ENCODE data around the gene GJA4.
"Not testable (repeated sequence)": the region's sequence is repeated elsewhere in the genome, so short reads cannot be mapped to it uniquely, and the experiment has no call there.

GJA4 gene

DNA sequence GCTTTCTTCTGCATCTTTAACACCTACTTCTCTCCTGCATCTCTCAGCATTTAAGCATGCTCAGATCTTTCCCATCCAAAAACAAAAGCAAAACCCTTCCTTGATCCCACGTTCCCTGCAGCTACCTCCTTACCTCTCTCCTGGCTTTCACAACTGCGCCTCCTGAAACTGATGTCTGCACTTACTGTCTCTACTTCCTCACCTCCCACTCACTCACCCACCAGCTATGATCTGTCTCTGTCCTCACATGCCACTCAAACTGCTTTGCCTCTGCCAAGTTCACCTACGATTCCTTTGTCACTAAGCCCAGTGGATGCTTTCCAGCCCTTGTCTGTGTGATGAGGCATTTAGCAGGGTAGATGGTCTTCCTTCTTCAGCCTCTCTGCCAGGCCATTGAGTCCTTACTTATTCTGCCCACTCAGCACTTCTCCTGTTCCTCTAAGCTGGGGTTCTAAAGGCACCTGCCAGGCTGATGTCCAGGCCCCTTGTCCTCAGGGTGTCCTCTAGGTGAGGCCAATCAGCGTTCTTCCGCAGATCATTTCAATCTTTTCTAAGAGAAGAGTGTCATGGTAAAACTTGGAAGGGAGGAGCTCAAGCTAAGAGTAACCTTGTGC lies 21.8 kb upstream of the GJA4 start:
- no peak for DNase-seq

DNA sequence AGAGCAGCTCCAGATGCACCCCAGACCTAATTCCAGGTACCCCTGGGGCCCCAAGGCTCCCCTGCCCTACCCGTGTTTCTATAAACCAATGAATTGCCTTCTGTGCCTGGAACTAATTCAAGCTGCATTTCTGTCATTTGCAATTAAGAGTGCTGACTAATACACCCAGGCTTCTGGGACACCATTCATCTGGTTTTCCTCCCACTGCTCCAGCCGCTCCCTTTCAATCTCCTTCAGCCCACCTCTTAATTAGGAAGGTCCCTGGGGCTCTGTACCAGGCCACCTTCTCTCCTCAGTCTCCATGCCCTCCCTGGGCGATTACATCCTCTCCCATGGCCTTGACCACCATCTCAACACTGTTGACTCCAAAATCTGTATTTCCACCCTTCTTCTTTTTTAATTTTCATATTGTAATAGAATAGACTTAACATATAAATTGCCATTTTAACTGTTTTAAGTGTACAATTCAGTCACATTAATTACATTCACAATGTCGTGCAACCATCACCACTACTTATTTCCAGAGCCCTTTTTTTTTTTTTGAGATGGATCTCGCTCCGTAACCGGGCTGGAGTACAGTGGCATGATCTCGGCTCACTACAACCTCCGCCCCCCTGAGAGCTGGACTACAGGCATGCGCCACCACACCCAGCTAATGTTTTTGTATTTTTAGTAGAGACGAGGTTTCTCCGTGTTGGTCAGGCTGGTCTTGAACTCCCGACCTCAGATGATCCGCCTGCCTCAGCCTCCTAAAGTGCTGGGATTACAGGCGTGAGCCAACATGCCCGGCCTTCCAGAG lies 21.0 kb upstream of the GJA4 start:
- DNase-seq, result no peak

DNA sequence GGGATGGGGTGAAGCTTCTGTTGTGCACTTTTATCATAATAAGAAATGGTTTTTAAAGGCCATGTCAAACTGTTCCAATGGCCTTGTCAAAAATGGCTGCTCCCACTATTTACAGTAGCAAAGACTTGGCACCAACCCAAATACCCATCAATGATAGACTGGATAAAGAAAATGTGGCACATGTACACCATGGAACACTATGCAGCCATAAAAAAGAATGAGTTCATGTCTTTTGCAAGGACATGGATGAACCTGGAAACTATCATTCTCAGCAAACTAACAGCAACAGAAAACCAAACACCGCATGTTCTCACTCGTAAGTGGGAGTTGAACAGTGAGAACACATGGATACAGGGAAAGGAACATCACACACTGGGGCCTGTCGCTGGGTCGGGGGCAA lies 19.7 kb upstream of the GJA4 start:
- DNase-seq, result not testable (repeated sequence)

DNA sequence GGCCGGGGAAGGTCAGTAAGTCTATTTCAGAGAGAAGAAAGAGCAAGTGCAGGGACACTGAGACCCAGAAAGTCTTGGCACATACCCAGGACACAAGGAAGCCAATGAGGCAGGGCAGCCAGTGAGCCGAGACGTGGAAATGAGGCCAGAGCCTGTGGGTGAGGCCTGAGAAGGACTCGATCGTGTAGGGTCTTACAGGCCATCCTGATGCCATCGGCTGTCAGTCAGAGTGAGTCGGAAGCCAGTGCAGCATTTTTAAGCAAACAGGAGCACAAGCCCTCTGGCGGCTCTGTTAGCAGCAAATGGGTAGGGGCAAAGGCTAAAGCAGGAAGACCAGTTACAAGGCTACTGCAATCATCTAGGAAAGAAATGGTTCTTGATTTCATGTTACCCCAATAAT lies 17.8 kb upstream of the GJA4 start:
- no peak for DNase-seq

DNA sequence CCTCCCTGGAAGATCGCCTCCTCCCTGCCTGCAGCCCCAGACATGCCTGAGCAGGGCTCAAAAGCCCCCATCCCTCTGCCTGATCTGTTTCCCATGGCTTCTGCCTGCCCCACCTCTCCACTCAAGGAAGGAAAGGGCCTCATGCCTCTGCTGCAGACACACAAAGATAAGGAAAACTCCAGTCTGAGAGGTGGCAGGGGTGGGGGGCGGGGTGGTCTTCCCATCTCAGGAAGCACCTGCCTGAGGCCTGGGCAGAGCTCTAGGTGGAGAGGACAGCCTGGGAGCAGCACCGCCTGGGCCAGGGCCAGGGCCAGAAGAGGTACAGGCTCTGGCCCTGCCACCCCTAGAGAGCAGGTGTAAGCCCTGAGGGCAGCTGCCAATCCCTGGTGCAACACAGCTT lies 15.9 kb upstream of the GJA4 start:
- DNase-seq, result no peak

DNA sequence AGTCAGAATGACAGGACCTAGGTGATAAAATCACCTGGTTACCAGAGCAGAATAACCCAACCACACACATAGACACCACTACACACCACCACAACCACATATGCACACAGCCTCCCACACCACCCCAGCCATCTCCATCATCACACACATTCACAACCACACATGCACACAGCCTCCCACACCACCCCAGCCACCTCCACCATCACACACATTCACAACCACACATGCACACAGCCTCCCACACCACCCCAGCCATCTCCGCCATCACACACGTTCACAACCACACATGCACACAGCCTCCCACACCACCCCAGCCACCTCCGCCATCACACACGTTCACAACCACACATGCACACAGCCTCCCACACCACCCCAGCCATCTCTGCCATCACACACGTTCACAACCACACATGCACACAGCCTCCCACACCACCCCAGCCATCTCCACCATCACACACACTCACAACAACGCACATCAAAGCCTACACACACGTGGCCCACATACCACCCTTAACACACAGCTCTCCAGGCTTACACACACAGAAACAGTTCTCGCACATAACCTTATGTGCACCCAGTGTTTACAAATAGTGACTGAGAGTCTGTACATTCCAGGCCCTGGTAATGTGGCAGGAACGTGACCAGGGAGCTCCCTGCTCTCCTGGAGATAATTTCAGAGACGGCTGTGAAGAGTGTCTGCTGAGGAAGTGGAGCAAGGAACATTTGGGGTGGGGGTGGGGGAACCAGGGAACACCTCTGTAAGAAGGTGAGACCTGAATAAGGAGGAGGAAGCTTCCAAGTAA lies 15.1 kb upstream of the GJA4 start:
- no peak for DNase-seq

DNA sequence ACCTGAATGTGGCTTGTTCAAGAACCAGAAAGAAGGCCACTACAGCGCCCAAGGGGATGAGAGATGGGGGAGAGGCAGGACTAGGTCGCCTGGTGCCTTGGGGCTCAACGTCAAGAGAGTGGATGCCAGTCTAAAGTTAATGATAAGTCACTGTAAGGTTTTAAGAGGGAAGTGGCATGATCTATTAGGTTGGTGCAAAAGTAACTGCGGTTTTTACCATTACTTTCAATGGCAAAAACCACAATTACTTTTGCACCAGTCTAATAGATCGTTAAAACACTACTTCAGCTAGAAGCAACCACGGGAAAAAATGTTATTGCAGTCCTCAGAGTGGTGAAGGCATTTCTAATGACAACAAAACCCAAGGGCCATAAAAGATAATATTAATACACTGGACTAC lies 14.4 kb upstream of the GJA4 start:
- DNase-seq, result no peak

DNA sequence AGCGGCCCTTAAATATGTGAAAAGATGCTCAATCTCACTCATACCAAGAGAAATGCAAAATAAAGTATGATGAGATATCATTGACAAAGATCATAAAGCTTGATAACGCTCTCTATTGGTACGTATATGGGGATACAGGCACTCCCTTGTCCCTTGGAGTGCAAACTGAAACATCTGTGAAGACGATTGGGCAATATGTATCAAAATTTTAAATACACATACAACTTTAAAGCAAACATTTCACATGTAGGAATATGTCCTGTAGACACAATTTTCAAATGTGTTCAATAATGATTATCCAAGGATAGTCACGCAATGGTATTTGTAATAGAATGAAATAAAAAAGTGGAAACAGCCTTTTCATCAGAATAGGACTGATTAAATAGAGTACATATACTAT lies 13.8 kb upstream of the GJA4 start:
- DNase-seq, result no peak

DNA sequence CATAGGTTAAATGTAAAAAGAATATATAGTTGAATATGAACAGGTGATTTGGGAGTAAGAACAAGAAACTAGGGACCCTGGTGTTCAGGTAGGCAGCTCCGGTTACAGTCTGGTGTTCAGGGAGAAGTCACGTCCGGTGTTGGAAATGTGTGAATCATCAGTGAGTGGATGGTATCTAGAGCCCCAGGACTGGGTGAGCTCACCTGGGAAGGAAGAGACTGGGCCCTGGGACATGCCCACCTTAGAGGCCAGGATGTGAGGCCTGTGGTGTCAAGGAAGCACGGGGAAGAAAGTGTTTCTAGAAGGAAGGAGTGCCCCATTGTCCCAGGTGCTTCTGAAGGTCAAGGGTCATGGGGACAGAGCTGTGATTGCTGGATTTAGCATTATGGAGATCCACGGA lies 13.3 kb upstream of the GJA4 start:
- no peak for DNase-seq

DNA sequence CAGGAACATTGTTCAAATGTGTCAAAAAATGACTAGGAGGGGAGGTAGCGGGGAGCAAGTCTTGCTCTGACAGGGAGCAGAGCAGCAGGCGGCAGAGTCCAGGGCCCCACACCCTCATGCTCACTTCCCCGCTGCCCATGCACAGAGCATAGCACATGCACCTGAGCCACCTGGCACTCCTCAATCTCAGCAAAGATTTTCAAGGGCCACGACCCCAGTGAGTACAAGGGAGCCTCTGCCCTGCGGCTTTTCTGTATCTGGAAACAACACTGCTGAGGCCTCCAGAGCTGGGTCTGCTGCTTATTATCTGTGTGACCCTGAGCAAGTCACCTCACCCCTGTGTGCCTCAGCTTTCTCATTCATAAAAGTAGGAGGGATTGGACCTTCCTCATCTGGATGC lies 12.8 kb upstream of the GJA4 start:
- DNase-seq, result no peak

DNA sequence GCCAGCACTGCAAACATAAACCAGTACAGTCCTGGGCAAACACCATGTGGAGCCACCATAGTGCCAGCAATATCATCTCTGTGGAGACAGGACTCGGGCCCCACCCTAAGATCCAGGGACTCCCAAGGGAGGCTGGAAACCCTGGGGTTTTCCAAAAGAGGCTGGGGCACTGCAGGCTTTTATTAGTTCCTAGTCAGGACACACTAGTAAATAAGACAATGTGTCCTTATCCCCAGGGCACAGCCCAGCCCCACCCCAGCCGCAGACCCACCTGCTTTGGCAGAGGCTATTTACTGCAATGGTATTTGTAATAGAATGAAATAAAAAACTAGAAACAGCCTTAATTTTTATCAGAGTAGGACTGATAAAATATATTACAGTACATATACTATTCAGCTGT lies 12.3 kb upstream of the GJA4 start:
- DNase-seq, result no peak

DNA sequence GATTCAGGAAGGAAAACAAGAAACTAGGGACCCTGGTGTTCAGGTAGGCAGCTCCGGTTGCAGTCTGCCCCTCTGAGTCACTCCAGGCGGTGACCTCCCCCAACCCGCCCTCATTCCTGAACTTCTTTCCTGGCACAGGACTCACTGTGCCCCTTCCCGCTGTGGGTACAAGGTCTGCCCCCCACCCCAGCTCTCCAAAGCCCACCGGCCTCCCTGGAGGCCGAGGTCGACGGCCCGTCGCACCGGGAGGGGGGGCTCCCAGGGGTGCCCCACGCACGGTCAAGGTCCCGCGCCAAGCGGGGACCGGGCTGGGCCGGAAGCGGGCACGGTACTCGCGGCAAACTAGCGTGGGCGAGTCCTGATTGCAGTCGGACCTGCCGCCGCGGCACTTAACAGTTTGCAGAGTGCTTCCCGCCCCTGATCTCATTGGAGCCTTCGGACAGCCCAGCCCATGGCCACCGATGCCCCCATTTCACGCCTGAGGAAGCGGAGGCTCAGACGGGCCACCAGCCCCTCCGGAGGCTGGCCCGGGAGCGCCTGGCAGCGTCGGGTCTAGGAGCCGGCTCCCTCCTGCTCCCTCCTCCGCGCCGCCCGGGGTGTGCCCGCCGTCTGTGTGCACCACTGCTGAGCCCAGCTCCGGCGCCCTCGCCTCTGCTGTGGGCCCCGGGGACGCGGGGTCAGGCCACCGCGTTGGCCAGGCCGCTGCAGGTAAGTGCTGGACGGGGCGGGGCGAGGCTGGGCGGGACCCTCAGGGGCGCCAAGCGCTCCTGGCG lies 11.5 kb upstream of the GJA4 start, which contains the start of gene GJB3:
TSS of gene GJB3 (plus strand) at position 144 of the 773 bp plus-strand sequence. CDS start 3,549 bp downstream, outside the sequence.
- DNase-seq, result no peak

DNA sequence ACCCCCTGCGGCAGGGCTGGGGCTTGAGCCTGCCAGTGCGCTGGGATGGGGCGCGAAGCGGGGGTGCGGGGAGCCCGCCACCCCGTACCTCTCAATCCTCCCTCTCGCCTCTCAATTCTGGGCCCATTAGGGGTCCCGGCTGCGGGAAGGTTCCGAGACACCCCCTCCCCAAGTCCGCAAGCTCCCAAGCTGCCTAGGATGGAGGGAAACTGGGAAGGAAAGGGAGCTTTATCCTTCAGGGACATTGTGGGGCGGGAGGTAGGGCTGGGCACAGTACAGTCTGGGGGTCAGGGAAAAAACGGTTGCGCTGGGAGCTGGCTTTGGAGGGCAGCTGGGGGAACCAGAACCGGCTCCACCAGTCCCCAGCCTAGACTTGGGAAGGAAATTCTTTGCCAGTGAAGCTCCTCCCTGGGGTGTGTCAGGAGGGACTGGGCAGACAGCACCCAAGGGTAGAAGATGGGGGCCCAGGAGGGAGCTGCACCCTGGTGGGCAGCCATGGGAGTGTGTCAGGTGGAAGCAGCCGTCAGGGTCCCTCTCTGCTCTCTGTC lies 10.9 kb upstream of the GJA4 start:
- no peak for DNase-seq

DNA sequence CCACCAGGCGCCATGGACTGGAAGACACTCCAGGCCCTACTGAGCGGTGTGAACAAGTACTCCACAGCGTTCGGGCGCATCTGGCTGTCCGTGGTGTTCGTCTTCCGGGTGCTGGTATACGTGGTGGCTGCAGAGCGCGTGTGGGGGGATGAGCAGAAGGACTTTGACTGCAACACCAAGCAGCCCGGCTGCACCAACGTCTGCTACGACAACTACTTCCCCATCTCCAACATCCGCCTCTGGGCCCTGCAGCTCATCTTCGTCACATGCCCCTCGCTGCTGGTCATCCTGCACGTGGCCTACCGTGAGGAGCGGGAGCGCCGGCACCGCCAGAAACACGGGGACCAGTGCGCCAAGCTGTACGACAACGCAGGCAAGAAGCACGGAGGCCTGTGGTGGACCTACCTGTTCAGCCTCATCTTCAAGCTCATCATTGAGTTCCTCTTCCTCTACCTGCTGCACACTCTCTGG lies 8.0 kb upstream of the GJA4 start:
- DNase-seq, result no peak

DNA sequence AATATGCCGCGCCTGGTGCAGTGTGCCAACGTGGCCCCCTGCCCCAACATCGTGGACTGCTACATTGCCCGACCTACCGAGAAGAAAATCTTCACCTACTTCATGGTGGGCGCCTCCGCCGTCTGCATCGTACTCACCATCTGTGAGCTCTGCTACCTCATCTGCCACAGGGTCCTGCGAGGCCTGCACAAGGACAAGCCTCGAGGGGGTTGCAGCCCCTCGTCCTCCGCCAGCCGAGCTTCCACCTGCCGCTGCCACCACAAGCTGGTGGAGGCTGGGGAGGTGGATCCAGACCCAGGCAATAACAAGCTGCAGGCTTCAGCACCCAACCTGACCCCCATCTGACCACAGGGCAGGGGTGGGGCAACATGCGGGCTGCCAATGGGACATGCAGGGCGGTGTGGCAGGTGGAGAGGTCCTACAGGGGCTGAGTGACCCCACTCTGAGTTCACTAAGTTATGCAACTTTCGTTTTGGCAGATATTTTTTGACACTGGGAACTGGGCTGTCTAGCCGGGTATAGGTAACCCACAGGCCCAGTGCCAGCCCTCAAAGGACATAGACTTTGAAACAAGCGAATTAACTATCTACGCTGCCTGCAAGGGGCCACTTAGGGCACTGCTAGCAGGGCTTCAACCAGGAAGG lies 7.4 kb upstream of the GJA4 start:
- no peak for DNase-seq

DNA sequence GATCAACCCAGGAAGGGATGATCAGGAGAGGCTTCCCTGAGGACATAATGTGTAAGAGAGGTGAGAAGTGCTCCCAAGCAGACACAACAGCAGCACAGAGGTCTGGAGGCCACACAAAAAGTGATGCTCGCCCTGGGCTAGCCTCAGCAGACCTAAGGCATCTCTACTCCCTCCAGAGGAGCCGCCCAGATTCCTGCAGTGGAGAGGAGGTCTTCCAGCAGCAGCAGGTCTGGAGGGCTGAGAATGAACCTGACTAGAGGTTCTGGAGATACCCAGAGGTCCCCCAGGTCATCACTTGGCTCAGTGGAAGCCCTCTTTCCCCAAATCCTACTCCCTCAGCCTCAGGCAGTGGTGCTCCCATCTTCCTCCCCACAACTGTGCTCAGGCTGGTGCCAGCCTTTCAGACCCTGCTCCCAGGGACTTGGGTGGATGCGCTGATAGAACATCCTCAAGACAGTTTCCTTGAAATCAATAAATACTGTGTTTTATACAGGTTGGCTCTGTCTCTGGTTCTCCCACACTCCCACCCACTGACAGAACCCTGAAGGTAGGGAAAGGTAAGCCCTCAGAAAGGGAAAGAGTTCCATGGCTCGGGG lies 6.8 kb upstream of the GJA4 start:
- DNase-seq, result no peak

DNA sequence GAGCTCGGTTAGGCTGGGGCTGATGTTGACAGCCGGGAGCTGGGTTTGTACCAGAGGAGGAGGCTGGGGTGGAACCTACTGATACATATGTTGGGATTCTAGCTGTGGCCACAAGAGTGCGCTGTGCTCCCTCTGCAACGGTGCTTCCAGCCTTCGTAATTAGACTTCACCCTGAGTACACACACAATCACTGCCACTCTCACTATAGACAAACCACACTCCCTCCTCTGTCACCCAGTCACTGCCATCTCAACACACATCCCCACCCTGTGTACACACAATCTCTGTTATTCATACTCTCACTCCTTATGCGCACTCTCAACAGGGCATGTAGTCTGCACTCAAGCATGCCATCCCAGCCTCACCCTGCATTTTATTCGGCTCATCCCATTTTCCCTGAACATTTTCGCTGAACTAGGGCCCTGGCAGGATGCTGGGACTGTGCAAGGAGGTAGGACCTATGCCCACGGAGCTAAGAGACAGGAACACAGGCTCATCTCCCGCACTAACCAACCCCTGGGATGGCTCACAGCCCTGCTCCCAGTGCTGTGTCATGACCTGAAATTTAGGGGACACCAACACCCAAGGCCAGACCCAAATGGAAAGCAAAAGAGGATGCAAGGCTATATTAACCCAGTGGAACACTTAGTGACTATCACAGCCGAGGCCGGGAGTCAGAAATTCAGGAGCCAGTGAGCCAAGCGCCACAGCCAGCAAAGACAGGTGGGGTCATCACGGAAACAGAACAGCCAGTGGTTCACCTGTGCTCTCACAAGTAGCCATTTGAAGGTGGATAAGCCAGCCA lies 6.1 kb upstream of the GJA4 start:
- DNase-seq, result peak; percentile 59

DNA sequence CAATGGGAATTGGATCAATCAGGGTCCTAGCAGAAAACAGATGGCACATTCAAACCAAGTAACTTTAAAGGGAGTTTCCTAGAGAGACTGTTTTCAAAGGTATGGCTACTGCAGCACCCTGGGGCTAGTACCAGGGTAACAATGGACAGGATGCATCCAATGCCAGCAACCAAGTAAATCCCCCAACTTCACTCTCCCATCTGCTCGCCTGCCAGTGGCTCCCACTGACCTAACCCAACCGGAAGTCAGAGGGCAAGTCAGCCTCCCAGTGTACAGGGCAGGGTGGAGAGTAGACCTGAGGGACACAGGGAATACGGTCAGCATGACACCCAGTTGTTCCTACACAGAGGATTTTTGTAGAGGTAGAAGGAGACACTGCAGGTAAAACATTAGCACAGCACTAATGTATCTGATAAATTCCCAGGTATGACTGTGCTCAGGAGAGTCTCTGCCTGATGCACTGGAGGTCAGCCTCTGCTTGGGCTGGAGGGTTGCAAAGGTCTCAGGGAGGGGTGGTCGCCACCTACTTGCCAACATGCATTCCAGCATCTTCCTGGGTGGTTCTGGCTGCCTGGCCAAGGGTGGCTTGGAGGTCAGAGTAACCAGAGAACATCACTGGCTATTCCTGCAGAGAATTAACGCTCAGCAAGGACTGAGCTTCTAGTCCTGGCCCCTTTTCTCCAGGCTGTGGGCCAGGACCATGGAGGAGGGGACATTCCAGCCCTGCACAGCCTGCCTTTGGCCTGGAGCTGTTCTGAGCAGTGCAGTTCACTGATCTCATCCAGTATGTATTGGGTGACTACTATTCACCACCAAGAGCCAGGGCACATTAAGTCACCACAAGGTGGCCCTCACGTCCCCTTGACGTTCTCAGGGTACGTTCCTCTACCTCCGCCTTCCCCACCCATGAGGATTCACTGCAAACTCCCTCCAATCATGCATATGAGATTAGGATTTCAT lies 5.1 kb upstream of the GJA4 start:
- no peak for DNase-seq

DNA sequence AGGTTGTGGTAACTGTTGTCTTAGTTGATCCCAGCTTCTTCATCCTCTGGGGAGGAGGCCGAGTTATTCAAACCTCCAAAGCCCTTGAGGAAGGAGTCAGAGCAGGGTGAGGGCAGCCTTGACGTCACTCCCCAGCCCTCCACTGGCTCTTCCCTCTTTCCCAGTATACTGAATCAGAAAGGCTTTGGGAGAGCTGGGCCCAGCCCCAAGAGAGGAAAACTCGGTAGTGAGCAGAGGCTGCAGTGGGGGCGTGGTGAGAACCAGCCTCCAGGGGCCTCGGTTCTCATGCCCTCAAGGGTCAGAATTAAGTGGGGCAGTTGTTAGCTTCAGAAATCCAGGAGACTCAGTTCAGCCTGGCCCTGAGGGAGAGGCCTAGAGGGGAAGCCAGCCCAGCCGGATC lies 1.8 kb upstream of the GJA4 start:
- DNase-seq, result no peak

DNA sequence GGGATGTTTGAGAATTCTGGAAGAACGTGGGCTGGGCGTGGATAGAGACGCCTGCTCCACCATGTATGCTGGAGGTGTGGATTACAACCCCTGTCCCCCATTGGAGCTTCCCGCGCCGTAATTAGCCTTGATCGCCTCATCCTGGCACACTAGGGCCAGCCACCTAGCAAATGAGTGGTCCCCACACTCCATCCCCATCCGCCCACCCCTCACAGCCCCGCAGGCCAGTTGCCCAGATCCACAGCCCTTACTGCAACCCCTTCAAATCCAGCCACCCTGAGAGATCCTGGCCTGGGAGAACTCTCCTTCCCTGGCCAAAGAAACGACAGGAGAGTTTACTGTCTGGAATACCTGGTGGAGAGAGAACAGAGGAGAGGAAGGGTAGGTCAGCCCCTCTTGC lies 375 bp upstream of the GJA4 start:
- no peak for DNase-seq
